Measurements from ENCODE around the gene TAS2R3. TPM values are rescaled to one million over a fixed set of nuclear protein-coding genes. Genes with fewer than 3 reads are reported as not detected.
"Not testable (repeated sequence)": the region's sequence is repeated elsewhere in the genome, so short reads cannot be mapped to it uniquely, and the experiment has no call there.

Gene TAS2R3
- polyA plus RNA-seq, 6 donors from 2014 or later: not detected

GRCh38 chr7:141742229-141742628 is 21.7 kb upstream of the TAS2R3 start:
- no peak for DNase-seq
- no peak for ATAC-seq (ENCODE audit: low read depth in 2 of 2)
- Mint-ChIP-seq H3K36me3 (peaks cover 26 to 39% of the 10 kb centered on the region in 2 donors), H3K27ac (no peak overlapping the region), H3K27me3 (no peaks in the 10 kb centered on the region), H3K4me1 (peaks cover 31 to 39% (median 33%) of the 10 kb centered on the region in 3 donors), H3K4me3 (no peak overlapping the region), H3K9me3 (no peaks in the 10 kb centered on the region)

- Mint-ChIP-seq H3K4me1 (peaks cover 17 to 24% (median 22%) of the 10 kb centered on the region in 3 donors), H3K9me3 (no peaks in the 10 kb centered on the region), H3K27ac (peak overlapping the region in 1 of 6 donors; percentile 48), H3K36me3 (peaks cover 23 to 39% of the 10 kb centered on the region in 2 donors), H3K4me3 (no peak overlapping the region), H3K27me3 (no peaks in the 10 kb centered on the region)
- ATAC-seq (ENCODE audit: low read depth in 2 of 2): no peak
- DNase-seq: no peak
Observed at GRCh38 chr7:141744131-141744530, 19.8 kb upstream of the TAS2R3 start.

GRCh38 chr7:141748396-141748795 is 15.5 kb upstream of the TAS2R3 start:
- Mint-ChIP-seq H3K4me1 (peaks cover 0 to 6% (median under 1%) of the 10 kb centered on the region in 3 donors), H3K27me3 (no peaks in the 10 kb centered on the region), H3K9me3 (peaks cover 0 to 35% (median 31%) of the 10 kb centered on the region in 7 donors), H3K4me3 (no peak overlapping the region), H3K36me3 (peaks cover 49 to 51% of the 10 kb centered on the region in 2 donors), H3K27ac (no peak overlapping the region)
- ATAC-seq (ENCODE audit: low read depth in 2 of 2) (no peak), DNase-seq (no peak)

GRCh38 chr7:141751904-141752303 is 12.0 kb upstream of the TAS2R3 start:
- Mint-ChIP-seq H3K36me3 (peaks cover 57 to 67% of the 10 kb centered on the region in 2 donors), H3K27ac (peak overlapping the region in 1 of 6 donors; percentile 37), H3K9me3 (peaks cover 0 to 36% (median 31%) of the 10 kb centered on the region in 7 donors)
- not testable (repeated sequence) for DNase-seq; ATAC-seq (ENCODE audit: low read depth in 2 of 2); H3K4me3 Mint-ChIP-seq; H3K27me3 Mint-ChIP-seq; H3K4me1 Mint-ChIP-seq

GRCh38 chr7:141752634-141753033 is 11.3 kb upstream of the TAS2R3 start:
- Mint-ChIP-seq H3K36me3 (peaks cover 61 to 72% of the 10 kb centered on the region in 2 donors), H3K27me3 (no peaks in the 10 kb centered on the region), H3K9me3 (peaks cover 0 to 36% (median 31%) of the 10 kb centered on the region in 7 donors), H3K4me3 (no peak overlapping the region), H3K27ac (no peak overlapping the region), H3K4me1 (peaks cover 0 to 4% (median 4%) of the 10 kb centered on the region in 3 donors)
- DNase-seq: no peak
- ATAC-seq (ENCODE audit: low read depth in 2 of 2): no peak

GRCh38 chr7:141754939-141755338 is 9.0 kb upstream of the TAS2R3 start:
- Mint-ChIP-seq H3K4me1 (peaks cover 0 to 4% (median 4%) of the 10 kb centered on the region in 3 donors), H3K36me3 (peaks cover 75 to 83% of the 10 kb centered on the region in 2 donors), H3K4me3 (no peak overlapping the region), H3K27me3 (no peaks in the 10 kb centered on the region), H3K27ac (peak overlapping the region in 1 of 6 donors; percentile 8), H3K9me3 (peaks cover 0 to 34% (median 30%) of the 10 kb centered on the region in 7 donors)
- ATAC-seq (ENCODE audit: low read depth in 2 of 2) (no peak), DNase-seq (no peak)

GRCh38 chr7:141770083-141770583 is 6.2 kb downstream of the TAS2R3 start:
- DNase-seq; H3K4me1 Mint-ChIP-seq; H3K27me3 Mint-ChIP-seq; H3K9me3 Mint-ChIP-seq; ATAC-seq (ENCODE audit: low read depth in 2 of 2): not testable (repeated sequence)
- H3K36me3 Mint-ChIP-seq: peaks cover 14 to 19% of the 10 kb centered on the region in 2 donors
- H3K27ac Mint-ChIP-seq: peak overlapping the region in 1 of 6 donors; percentile 53
- H3K4me3 Mint-ChIP-seq: peak overlapping the region in 2 of 8 donors; percentile 20 to 63

GRCh38 chr7:141776374-141776773 is 12.5 kb downstream of the TAS2R3 start, which contains the start of gene TAS2R4:
TAS2R4 (plus strand) TSS chr7:141776674; CDS start chr7:141778489, 1,815 bp downstream.
- Mint-ChIP-seq H3K9me3 (peaks cover 0 to 10% (median 5%) of the 10 kb centered on the region in 7 donors), H3K4me1 (peaks cover 0 to 4% (median 0%) of the 10 kb centered on the region in 3 donors), H3K36me3 (peaks cover 29 to 39% of the 10 kb centered on the region in 2 donors), H3K27ac (peak within 1 kb of the TSS in 1 of 6 donors; percentile 46), H3K27me3 (no peaks in the 10 kb centered on the region), H3K4me3 (peak within 1 kb of the TSS in 1 of 8 donors; percentile 41)
- ATAC-seq (ENCODE audit: low read depth in 2 of 2) (no peak), DNase-seq (no peak)

GRCh38 chr7:141785706-141786552 is 22.0 kb downstream of the TAS2R3 start:
- DNase-seq (peak; percentile 9), ATAC-seq (ENCODE audit: low read depth in 2 of 2) (no peak)
- Mint-ChIP-seq H3K27me3 (no peaks in the 10 kb centered on the region), H3K27ac (no peak overlapping the region), H3K4me3 (no peak overlapping the region), H3K9me3 (no peaks in the 10 kb centered on the region), H3K36me3 (no peaks in the 10 kb centered on the region), H3K4me1 (no peaks in the 10 kb centered on the region)

GRCh38 chr7:141788296-141788695 is 24.4 kb downstream of the TAS2R3 start:
- H3K36me3 Mint-ChIP-seq: peaks cover 0 to 5% of the 10 kb centered on the region in 2 donors
- no peaks in the 10 kb centered on the region for H3K27me3 Mint-ChIP-seq
- no peak for DNase-seq
- H3K27ac Mint-ChIP-seq: peak overlapping the region in 2 of 6 donors; percentile 17 to 29
- no peak for ATAC-seq (ENCODE audit: low read depth in 2 of 2)
- H3K4me1 Mint-ChIP-seq: no peaks in the 10 kb centered on the region
- H3K4me3 Mint-ChIP-seq: no peak overlapping the region
- no peaks in the 10 kb centered on the region for H3K9me3 Mint-ChIP-seq

- H3K27me3 Mint-ChIP-seq: no peaks in the 10 kb centered on the region
- H3K36me3 Mint-ChIP-seq: peaks cover 0 to 10% of the 10 kb centered on the region in 2 donors
- DNase-seq (no peak), ATAC-seq (ENCODE audit: low read depth in 2 of 2) (no peak)
- no peak within 1 kb of the TSS for H3K27ac Mint-ChIP-seq
- H3K4me1 Mint-ChIP-seq: no peaks in the 10 kb centered on the region
- no peak within 1 kb of the TSS for H3K4me3 Mint-ChIP-seq
- no peaks in the 10 kb centered on the region for H3K9me3 Mint-ChIP-seq
Observed at GRCh38 chr7:141789917-141790316, 26.0 kb downstream of the TAS2R3 start, which contains the start of gene TAS2R5. TAS2R5 (plus strand) TSS chr7:141790217; CDS start chr7:141790362, 145 bp downstream.

GRCh38 chr7:141792526-141792925 is 28.6 kb downstream of the TAS2R3 start:
- Mint-ChIP-seq H3K27me3 (no peaks in the 10 kb centered on the region), H3K36me3 (peaks cover 11 to 17% of the 10 kb centered on the region in 2 donors), H3K4me1 (no peaks in the 10 kb centered on the region), H3K27ac (no peak overlapping the region), H3K4me3 (no peak overlapping the region), H3K9me3 (peaks cover 0 to 2% (median 0%) of the 10 kb centered on the region in 7 donors)
- ATAC-seq (ENCODE audit: low read depth in 2 of 2) (no peak), DNase-seq (no peak)

Measured in naive B cell (primary cell).